SKM-1 (cell line): ENCODE measurements around the gene DMAC1.

Experiments
- DNase-seq: peaks from one replicate; lab custom pipeline; 2025; ENCODE audit not compliant: unreplicated experiment; lab: John Stamatoyannopoulos, UW

Gene DMAC1

GRCh38 chr9:7799234-7799943 lies at the start of gene DMAC1:
DMAC1 (minus strand) TSS chr9:7799778; CDS start chr9:7799734, 44 bp downstream.
- DNase-seq = peak; percentile 84

- no peak for DNase-seq
Observed at GRCh38 chr9:7849362-7849761, 49.8 kb upstream of the DMAC1 start.

GRCh38 chr9:7848498-7848897 lies 48.9 kb upstream of the DMAC1 start:
- DNase-seq = no peak

- no peak for DNase-seq
Observed at GRCh38 chr9:7844242-7844641, 44.7 kb upstream of the DMAC1 start.

- no peak for DNase-seq
Observed at GRCh38 chr9:7841831-7842230, 42.3 kb upstream of the DMAC1 start.

- DNase-seq = no peak
Observed at GRCh38 chr9:7834531-7834930, 35.0 kb upstream of the DMAC1 start.

- DNase-seq = no peak
Observed at GRCh38 chr9:7828334-7828733, 28.8 kb upstream of the DMAC1 start.

GRCh38 chr9:7827792-7828191 lies 28.2 kb upstream of the DMAC1 start:
- no peak for DNase-seq

- DNase-seq = no peak
Observed at GRCh38 chr9:7827056-7827455, 27.5 kb upstream of the DMAC1 start.

- DNase-seq = no peak
Observed at GRCh38 chr9:7823651-7824050, 24.1 kb upstream of the DMAC1 start.

- no peak for DNase-seq
Observed at GRCh38 chr9:7819984-7820383, 20.4 kb upstream of the DMAC1 start.

- no peak for DNase-seq
Observed at GRCh38 chr9:7816021-7816420, 16.4 kb upstream of the DMAC1 start.

GRCh38 chr9:7813030-7813429 lies 13.5 kb upstream of the DMAC1 start:
- DNase-seq = no peak

GRCh38 chr9:7811677-7812076 lies 12.1 kb upstream of the DMAC1 start:
- no peak for DNase-seq

GRCh38 chr9:7802666-7803065 lies 3.1 kb upstream of the DMAC1 start:
- DNase-seq = no peak

GRCh38 chr9:7799944-7800285 lies 337 bp upstream of the DMAC1 start:
- DNase-seq = peak; percentile 62

- DNase-seq = no peak
Observed at GRCh38 chr9:7794196-7794595, 5.4 kb downstream of the DMAC1 start.

- no peak for DNase-seq
Observed at GRCh38 chr9:7791394-7791793, 8.2 kb downstream of the DMAC1 start.

GRCh38 chr9:7790819-7791182 lies 8.8 kb downstream of the DMAC1 start:
- DNase-seq = no peak

- no peak for DNase-seq
Observed at GRCh38 chr9:7790022-7790818, 9.4 kb downstream of the DMAC1 start.

GRCh38 chr9:7788772-7789171 lies 10.8 kb downstream of the DMAC1 start:
- no peak for DNase-seq

- DNase-seq = no peak
Observed at GRCh38 chr9:7785813-7786212, 13.8 kb downstream of the DMAC1 start.

GRCh38 chr9:7784472-7784871 lies 15.1 kb downstream of the DMAC1 start:
- DNase-seq = no peak
